Activated CD8-positive, alpha-beta memory T cell treated with anti-CD3 and anti-CD28 coated beads, Interleukin-2, amount 50 U/mL, for 48 hours (primary cell): ENCODE measurements around the gene LSAMP.

Source experiments
- DNase-seq: peaks from one replicate; pipeline ENCODE4 v3.0.0-alpha.2; 2020

Gene LSAMP

DNA sequence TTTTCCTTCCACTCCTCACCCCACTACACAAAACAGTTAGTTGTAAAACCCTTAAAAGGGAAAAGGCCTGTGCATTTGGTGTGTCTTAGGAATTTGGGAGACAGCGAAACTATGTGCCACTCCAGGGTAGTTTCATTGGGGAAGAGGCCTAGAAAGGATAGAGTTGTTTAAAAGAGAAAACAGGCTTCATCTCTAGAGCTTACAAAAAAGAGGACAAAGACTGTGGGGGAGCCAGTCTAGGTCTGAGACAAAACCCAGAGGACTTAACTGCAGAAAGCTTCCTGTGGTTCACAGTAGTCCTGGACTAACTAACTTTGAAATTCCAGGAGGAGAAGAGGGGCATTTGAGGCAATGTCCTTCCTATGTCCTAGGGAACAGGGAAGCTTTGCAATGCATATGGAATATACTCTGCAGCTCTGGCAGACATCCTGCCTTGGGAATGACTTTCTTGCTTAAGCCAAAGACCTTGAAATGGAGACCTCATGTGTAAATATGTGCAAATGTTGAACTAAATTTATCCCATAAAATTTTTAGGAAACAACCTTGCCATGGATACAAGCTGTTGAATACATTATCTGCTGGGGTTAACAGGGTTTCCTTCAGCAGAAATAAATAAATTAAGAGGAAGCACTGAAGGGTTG lies 159.4 kb downstream of the LSAMP start:
- no peak for DNase-seq

GRCh38 chr3:116281313-116282143 lies 163.8 kb downstream of the LSAMP start:
- DNase-seq = no peak

- DNase-seq = no peak
Observed at GRCh38 chr3:116280130-116280740, 165.1 kb downstream of the LSAMP start.

GRCh38 chr3:116276675-116277074 lies 168.6 kb downstream of the LSAMP start:
- no peak for DNase-seq

DNA sequence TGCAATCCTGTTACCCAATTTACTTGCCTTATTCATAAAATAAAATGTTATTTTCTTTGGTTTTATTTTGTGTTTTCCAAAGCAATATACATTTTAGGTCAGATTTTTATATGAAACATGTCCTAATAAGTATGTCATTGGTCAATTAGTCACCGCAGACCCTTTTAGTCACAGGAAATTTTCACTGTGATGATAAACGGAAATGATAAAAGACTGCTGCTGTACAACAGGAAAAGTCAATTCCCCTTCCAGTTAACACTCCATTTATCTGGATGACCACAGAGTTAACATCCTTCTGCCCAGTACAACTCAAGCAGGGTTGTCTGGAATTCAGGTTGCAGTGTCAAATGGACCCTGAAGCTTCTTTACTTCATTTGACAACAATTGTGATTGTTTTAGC lies 175.2 kb downstream of the LSAMP start:
- DNase-seq = no peak

DNA sequence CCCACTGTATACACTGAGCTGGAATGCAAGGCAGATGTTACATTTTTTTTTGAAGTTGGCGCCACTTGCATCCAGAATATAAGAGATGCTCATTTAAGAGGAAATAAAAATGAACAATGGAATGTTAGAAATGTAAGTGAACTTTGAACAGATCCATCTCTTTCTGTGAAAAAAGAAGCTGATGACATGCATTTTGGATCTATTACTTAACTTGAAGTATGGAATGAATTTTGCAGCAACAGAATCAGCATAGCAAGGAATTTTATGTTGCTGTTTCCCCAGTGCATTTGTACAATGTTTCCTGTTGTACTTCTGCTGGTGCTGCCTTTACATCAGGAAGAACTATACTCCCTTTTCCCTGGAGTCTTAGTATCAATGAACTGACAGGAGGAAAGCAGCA lies 178.2 kb downstream of the LSAMP start:
- DNase-seq = no peak

DNA sequence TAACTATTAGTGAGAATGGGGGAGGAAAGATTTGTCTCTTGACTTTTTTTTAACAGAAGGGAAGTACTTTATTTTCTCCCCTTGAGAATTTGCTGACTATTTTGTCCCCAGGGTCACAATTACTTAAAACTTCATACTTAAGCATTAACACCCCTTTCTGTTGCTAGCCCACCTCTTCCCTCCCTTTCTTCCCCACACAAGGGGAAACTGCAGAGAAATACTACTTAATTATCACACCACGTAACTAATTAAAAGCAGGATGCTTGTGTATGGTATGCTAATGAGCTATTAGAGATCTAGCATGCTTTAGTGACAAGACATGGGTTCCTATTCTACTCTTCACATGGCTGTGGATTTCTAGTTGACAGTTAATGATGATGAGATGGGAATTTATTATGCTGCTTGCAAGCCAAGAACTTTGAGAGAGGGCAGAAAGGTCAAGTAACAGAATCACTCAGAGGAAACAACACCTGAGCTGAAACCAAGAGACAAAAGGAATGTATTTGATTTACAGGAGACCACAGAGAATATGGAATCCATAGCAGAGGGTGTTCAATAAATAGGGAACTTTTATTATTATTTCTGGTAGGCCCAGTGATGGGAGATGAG lies 179.2 kb downstream of the LSAMP start:
- DNase-seq = no peak

DNA sequence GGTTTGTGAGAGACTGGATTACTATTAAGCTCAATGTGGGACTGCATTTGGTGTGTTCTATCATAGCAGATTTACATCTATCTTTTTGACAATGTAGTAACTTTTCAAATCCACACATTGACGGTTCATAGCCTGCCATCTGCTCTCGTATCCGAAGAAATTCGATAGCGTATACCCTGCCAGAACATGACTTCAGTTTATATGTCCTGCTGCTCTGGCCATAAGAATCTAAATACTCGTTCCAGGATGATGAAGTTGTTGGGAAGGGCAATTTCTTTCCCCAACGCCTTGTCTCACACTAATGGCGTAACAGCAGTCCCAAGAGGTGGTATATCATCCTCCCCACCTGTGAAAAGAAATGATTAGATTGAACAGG lies 180.0 kb downstream of the LSAMP start:
- no peak for DNase-seq

DNA sequence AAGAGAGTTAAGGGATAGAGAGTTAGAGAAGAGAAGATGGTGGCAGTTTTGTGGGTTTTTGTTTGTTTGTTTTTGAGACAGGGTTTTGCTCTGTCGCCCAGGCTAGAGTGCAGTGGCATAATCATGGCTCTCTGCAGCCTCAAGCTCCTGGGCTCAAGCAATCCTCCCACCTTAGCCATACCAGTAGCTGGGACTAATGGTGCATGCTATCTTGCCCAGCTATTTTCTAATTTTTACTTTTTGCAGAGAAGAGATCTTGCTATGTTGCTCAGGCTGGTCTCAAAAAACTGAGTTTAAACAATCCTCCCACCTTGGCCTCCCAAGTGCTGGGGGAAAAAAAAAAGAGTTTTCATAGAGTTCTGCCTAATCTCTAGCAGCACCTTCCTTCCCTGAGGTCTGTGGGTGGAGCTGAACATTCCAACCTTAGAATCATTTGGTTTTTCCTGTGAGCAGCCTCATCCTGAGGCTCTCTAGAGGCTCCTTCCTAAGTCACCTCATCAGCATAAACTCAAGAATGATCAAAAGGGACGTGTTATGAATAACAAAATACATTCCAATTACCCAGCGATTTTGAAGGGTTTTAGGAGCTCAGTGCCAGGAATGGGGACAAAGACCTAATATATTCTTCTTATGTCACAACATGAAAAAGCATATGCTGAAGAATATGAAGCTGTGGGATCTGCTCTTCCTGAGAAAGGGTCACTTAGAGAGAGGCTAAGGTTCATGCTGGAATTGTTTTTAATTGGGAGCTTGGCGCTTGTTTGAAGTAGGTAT lies 180.6 kb downstream of the LSAMP start:
- no peak for DNase-seq

DNA sequence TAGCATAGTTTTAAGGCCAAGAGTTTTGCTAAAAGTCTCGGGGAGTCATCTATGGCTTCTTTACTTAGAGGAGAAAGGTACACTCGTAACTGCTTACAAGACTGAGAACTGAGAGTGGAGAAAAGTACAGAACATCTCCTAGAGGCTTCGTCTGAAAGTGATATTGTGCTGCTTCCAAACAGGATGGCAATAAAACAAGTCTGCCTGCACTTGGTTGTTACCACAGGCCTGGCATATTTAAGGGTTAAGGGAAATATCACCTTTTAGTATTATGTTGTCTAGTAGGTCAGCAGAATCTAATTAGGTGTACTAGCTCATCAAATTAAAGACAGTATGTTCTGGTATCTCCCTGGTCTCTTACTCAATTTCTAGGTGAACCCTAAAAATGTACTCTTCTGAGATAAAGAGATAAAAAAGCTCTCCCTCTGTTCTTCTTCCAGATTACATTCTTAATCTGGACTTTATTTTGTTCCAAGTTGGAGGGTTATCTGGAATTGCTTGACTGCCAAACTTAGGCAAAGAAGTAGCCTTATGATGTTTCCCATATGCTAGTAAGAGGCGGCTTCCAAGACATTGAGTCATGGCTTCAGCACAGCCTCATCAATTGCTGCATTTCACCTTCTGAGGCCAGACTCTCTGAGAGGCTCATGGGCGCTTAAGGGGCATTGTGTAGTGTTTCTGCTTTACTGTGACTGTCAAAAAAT lies 181.3 kb downstream of the LSAMP start:
- DNase-seq = no peak

GRCh38 chr3:116260491-116260890 lies 184.8 kb downstream of the LSAMP start:
- no peak for DNase-seq

DNA sequence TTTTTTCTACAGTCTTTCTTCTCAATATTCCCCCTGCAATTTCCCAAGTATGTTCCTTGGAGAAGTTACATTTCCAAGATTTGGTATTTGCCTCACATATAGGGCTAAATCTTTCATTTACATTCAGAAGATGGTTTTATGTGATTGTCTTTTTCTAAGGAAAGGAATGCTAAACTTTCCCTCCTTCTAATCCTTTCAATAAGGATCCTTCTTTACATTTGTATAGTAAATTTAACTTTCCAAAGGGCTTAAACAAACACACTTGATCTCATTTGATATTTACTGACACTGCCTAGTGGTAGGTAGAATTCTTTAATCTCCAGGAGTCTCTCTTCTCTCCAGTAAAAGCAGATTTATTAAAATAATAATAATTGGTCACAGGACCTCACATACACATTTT lies 185.3 kb downstream of the LSAMP start:
- DNase-seq = no peak

DNA sequence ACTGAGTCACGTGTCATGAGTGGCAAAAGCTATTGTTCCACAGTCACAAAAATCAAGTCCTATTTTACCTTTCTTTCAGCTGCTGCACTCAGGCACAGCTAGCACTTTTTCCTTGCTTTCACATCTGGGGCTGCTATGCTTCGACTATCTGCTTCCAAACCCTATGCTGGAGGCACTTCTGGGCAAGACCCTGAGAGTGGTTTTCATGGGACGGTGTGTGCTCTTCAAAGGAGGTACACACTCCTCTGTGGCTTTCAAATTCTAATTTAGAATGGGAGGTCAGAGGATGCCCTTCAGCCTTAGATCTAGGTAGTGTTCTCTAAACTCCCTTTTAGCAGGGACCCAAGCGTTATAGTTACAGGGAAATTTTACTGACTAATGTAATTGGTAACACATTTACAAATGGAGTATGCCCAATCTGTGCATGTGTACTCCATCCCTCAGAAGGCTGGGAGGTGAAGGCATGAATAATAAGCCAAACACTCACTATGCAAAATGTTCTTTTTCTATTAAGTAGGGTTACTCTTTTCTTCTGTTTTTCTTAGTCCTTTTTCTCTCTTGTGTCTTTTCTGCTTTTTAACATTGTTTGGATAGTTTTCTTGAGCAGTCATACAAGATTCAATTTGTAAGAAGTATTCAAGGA lies 188.3 kb downstream of the LSAMP start:
- no peak for DNase-seq

DNA sequence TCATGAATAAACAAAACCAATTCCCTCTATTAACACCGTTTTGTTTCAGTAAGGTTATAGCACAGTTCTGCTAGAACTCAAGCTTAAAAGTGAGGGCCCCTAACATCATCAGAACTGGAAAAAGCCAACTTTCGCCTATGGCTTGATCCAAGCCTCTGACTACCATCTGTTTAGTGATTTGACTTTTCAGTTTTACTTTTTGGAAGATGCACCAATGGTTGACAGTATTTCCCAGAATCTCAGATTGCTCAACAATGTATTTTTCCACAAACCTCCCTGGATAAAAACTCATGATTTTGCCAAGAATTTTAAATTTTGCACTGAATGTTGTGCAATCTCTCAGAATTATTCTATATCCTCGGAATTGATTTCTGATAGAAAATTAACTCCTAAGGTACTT lies 190.7 kb downstream of the LSAMP start:
- DNase-seq = no peak

DNA sequence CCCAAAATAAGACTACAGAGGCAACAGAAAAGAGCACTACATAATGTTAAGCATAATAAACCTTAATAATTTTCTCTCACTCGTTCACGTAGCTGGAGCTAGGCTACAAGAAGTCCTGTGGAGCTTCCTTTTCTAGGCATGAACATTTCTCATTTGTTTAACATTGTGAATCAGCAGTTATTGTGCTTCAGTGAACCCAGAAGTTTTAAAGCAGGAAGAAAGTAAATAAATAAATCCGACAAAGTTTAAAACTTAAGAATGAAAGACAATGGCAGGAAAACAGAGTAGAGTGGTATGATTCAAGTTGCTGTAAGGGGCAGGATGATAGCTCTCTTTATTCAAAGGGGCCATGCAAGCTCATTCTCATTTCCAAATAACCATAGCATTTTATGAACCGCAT lies 191.8 kb downstream of the LSAMP start:
- no peak for DNase-seq

GRCh38 chr3:116247605-116248004 lies 197.7 kb downstream of the LSAMP start:
- no peak for DNase-seq

DNA sequence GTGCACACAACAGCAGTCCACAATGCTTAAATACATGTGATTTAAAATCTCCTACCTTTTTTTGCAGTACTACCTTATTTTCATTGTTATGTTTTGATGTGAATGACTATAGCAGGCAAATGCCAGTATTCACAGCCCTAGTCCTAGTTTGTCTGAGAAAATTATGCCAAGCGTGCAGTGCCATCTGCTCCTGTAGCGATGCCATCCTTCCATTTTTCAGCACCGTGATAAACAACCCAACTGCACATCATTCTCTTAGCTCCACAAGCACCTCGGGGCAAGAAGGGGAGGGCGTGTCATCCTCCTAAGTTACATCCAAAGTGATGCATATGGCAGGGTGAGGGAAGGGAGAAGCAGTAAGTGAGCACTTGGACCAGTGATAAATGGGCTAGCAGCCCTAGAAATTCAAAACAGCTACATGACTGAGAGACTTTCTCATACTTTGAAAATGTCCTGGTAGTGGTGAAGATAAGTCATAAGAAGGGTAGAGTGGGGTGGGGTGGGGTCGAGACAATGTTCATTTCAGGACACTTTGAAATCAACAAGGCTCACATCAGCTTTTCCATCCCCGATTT lies 198.8 kb downstream of the LSAMP start:
- no peak for DNase-seq

DNA sequence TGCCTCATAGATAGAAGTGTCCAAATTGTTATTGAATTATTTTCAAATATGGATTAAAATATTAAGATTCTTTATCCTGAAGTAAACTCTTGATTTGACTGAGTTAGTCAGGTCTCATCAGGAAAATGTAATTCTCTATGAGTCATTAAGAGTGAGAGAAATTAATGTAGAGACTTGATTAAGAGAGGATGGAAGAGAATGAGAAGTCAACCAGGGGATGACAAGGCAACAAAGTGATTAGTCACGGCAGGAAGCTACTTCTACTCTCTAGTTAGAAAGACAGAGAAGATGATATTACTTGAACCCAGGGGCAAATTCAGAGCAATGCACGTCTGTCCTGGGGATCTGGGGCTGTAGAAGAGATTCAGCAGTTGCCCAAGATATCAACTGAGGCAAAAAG lies 202.5 kb downstream of the LSAMP start:
- no peak for DNase-seq

DNA sequence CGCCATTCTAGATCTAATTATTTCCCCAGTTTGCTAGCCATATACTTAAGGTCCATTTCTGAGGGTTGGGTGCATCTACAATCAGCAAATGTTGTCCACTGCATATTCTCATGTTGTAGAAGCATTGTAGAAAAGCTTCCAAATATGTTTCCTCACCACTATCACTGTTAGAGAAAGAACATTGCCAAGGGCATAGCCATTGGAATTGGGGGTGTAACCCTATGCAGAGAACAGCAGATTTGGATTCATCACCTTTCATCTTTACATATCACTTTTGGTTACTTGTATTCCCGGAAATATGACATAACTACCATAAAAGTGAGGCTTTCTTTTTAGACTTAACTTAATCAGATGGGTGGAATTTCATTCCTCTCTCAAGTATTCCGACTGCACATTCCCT lies 203.6 kb downstream of the LSAMP start:
- no peak for DNase-seq

DNA sequence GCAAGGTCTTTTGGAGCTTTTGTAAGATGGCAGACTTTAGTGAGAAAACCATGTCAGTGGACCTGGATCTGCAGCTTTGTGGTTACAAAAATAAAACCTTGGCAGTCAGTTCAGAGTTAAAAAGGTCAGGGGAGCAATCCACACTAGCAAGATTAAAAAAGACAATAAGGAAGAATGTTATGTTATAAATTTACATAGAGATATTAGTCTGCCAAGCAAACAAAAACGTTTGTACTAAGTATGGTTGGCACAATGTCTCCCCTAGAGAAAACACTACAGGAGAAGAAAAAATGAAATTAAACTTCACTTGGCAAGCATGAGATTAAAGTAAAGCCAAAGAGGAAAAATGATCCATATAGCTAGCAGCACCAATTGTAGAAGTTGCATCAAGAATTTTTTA lies 205.0 kb downstream of the LSAMP start:
- DNase-seq = no peak

GRCh38 chr3:116238846-116239565 lies 206.3 kb downstream of the LSAMP start:
- DNase-seq = no peak
